ENCODE data around the gene SLMAP.

SLMAP gene

DNA sequence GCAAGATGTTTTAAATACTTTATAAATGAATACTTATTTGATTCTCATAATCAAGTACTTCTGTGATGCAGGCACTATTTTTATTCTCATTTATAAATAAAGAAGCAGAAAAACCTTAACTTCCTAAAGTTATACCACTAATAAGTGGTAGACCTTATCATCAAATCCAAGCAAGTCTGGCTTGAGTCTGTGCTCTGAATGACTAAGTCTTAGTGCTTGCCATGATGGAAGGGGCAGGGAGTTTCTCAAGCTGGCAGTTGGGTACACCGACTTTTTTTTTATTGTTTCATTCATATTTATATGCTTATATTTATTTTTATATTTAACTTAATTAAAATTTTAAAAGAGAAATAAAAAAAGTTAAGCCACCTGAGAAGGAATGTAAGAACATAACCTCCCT, 23.6 kb downstream of the SLMAP start:
- no peaks in the 10 kb centered on the region for H3K9me3 ChIP-seq (replicated peaks; ENCODE audit: low read length)
- no peaks in the 10 kb centered on the region for H3K27me3 ChIP-seq (ENCODE audit: control insufficient read depth, insufficient read depth, low read length)
- H3K4me1 ChIP-seq (ENCODE audit: control insufficient read depth, insufficient read depth, low read length), result no peaks in the 10 kb centered on the region
- no peak overlapping the region for H3K9ac ChIP-seq (ENCODE audit: low read depth, low read length)
- no peak overlapping the region for H3K4me2 ChIP-seq (ENCODE audit: low read length)
- H3K4me3 ChIP-seq (ENCODE audit: low read length), result no peak overlapping the region
- no peaks in the 10 kb centered on the region for H3K36me3 ChIP-seq (ENCODE audit: insufficient read depth, low read length)

DNA sequence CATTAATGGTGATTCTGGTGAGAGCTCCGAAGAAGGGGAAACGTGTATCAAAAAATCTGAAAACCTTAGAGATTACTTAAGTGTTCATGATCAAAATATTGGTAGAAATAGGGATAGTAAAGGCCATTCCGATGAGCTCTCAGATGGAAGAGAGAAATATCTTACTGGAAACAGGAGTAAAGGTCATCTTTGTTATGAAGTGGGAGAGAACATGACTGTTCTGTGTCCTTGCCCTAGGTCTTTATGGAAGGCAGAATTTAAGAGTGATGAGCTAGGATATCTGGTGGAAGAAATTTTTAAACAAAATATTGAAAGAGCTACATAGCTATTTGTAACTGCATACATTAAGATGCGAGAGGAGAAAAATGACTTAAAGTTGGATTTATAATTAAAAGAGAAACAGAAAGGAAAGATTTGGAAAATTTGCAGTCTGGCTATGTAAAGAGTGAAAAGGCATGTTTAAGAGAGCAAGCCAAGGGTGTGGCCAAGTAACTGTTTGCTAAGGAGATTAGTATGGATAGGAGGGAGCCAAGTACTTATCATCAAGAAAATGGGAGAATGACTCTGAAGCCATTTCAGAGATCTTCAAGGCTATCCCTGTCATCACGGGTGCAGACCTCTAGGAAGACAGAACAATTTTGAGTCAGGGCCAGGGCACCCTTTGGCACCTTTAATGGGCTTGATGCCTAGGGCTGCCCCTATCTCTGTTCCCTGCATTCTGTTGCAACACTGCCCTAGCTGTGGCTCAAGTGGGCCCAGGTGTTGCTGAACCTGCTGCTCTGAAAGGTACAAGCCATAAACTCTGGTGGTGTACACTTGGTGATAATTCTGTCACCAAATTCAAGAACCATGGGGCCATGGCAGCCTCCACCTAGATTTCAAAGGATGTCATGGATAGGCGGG, 27.3 kb downstream of the SLMAP start:
- no peak overlapping the region for H3K4me3 ChIP-seq (ENCODE audit: low read length)
- no peak overlapping the region for H3K4me2 ChIP-seq (ENCODE audit: low read length)
- no peak overlapping the region for H3K9ac ChIP-seq (ENCODE audit: low read depth, low read length)
- no peaks in the 10 kb centered on the region for H3K27me3 ChIP-seq (ENCODE audit: control insufficient read depth, insufficient read depth, low read length)
- H3K4me1 ChIP-seq (ENCODE audit: control insufficient read depth, insufficient read depth, low read length), result no peaks in the 10 kb centered on the region
- no peaks in the 10 kb centered on the region for H3K36me3 ChIP-seq (ENCODE audit: insufficient read depth, low read length)
- H3K9me3 ChIP-seq (replicated peaks; ENCODE audit: low read length), result no peaks in the 10 kb centered on the region

DNA sequence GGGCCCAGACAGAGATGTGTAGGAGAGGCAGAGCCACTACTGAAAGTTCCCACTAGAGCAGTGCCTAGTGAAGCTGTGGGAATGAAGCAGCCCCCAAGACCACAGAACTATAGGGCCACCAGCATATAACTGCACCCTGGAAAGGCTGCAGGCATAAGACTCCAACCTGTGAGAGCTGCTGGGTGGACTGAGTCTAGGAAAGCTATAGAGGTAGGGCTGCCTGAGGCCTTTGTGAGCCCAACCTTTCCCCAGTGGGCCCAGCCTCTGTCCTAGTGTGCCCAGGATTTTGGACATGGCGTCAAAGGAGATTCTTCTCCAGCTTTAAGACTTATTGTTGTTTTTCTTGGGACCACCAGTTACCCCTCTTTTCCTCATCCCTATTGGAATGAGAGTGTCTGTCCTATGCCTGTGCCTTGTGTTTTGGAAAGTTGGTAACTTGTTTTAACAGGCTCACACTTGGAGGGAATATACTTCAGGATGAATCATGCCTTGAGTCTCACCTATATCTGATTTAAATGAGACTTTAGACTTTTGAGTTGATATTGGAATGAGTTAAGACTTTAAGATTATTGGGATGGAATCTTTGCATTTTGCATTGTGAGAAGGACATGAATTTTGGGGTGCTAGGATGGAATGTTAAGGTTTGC, 28.1 kb downstream of the SLMAP start:
- no peaks in the 10 kb centered on the region for H3K9me3 ChIP-seq (replicated peaks; ENCODE audit: low read length)
- no peak overlapping the region for H3K4me2 ChIP-seq (ENCODE audit: low read length)
- H3K9ac ChIP-seq (ENCODE audit: low read depth, low read length), result no peak overlapping the region
- no peaks in the 10 kb centered on the region for H3K27me3 ChIP-seq (ENCODE audit: control insufficient read depth, insufficient read depth, low read length)
- H3K4me3 ChIP-seq (ENCODE audit: low read length), result no peak overlapping the region
- H3K4me1 ChIP-seq (ENCODE audit: control insufficient read depth, insufficient read depth, low read length), result peaks cover 2% of the 10 kb centered on the region
- H3K36me3 ChIP-seq (ENCODE audit: insufficient read depth, low read length), result no peaks in the 10 kb centered on the region

- peaks cover 4% of the 10 kb centered on the region for H3K4me1 ChIP-seq (ENCODE audit: control insufficient read depth, insufficient read depth, low read length)
- no peak overlapping the region for H3K4me2 ChIP-seq (ENCODE audit: low read length)
- H3K9ac ChIP-seq (ENCODE audit: low read depth, low read length), result no peak overlapping the region
- no peaks in the 10 kb centered on the region for H3K27me3 ChIP-seq (ENCODE audit: control insufficient read depth, insufficient read depth, low read length)
- no peak overlapping the region for H3K4me3 ChIP-seq (ENCODE audit: low read length)
- H3K9me3 ChIP-seq (replicated peaks; ENCODE audit: low read length), result no peaks in the 10 kb centered on the region
- H3K36me3 ChIP-seq (ENCODE audit: insufficient read depth, low read length), result no peaks in the 10 kb centered on the region
Measured at GRCh38 chr3:57785446-57785845, 29.3 kb downstream of the SLMAP start.

DNA sequence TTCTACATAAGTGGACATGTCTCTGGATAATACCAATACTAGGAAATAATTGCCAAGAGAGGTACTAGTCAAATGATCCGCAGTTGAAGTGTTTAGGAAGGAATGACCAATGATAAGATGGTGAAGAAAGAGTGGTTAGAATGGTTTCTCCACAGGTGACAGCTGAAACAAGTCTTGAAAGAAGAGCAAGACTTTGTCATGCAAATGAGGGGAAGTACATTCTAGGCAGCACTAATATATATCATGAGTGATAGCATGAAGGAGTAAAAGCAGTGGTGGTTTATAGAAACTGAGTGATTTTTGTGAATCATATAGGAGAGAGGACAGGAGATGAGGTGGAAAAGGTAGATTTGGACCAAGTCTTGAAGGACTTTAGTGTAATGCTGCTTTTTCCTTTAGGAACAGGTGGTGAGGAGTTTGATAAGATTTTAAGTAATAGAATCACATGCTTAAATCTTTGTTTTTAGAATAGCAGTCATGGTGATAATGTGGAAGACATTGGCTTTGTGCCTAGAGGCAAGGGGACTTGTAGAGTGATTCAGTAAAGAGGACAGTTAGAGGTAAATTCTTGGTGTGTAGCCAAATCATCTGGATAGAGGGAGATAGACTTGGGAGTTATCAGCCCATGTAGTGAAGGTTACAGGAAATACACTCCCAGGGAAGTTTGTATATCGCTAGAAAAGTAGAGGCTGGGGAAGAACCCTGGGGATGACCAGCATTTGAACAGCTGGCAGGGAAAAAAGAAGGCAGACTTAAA, 31.9 kb downstream of the SLMAP start:
- Histone ChIP-seq H3K4me3 (ENCODE audit: low read length) (no peak overlapping the region), H3K36me3 (ENCODE audit: insufficient read depth, low read length) (no peaks in the 10 kb centered on the region), H3K4me1 (ENCODE audit: control insufficient read depth, insufficient read depth, low read length) (peaks cover 4% of the 10 kb centered on the region), H3K9me3 (replicated peaks; ENCODE audit: low read length) (no peaks in the 10 kb centered on the region), H3K27me3 (ENCODE audit: control insufficient read depth, insufficient read depth, low read length) (no peaks in the 10 kb centered on the region), H3K4me2 (ENCODE audit: low read length) (no peak overlapping the region), H3K9ac (ENCODE audit: low read depth, low read length) (no peak overlapping the region)

- H3K9me3 ChIP-seq (replicated peaks; ENCODE audit: low read length), result no peaks in the 10 kb centered on the region
- no peak overlapping the region for H3K4me2 ChIP-seq (ENCODE audit: low read length)
- peaks cover 4% of the 10 kb centered on the region for H3K4me1 ChIP-seq (ENCODE audit: control insufficient read depth, insufficient read depth, low read length)
- no peaks in the 10 kb centered on the region for H3K27me3 ChIP-seq (ENCODE audit: control insufficient read depth, insufficient read depth, low read length)
- no peaks in the 10 kb centered on the region for H3K36me3 ChIP-seq (ENCODE audit: insufficient read depth, low read length)
- H3K4me3 ChIP-seq (ENCODE audit: low read length), result no peak overlapping the region
- no peak overlapping the region for H3K9ac ChIP-seq (ENCODE audit: low read depth, low read length)
Measured at GRCh38 chr3:57788624-57789018, 32.5 kb downstream of the SLMAP start.

- H3K4me3 ChIP-seq (ENCODE audit: low read length), result no peak overlapping the region
- peaks cover 18% of the 10 kb centered on the region for H3K4me1 ChIP-seq (ENCODE audit: control insufficient read depth, insufficient read depth, low read length)
Measured at GRCh38 chr3:57791245-57791644, 35.1 kb downstream of the SLMAP start.

GRCh38 chr3:57792198-57792597, 36.1 kb downstream of the SLMAP start:
- Histone ChIP-seq H3K4me1 (ENCODE audit: control insufficient read depth, insufficient read depth, low read length) (peaks cover 23% of the 10 kb centered on the region), H3K9me3 (replicated peaks; ENCODE audit: low read length) (no peaks in the 10 kb centered on the region), H3K36me3 (ENCODE audit: insufficient read depth, low read length) (no peaks in the 10 kb centered on the region), H3K9ac (ENCODE audit: low read depth, low read length) (no peak overlapping the region), H3K4me2 (ENCODE audit: low read length) (no peak overlapping the region), H3K27me3 (ENCODE audit: control insufficient read depth, insufficient read depth, low read length) (no peaks in the 10 kb centered on the region), H3K4me3 (ENCODE audit: low read length) (no peak overlapping the region)

More at GRCh38 chr3:57791245-57791644, 35.1 kb downstream of the SLMAP start:
- Histone ChIP-seq H3K36me3 (ENCODE audit: insufficient read depth, low read length) (no peaks in the 10 kb centered on the region), H3K27me3 (ENCODE audit: control insufficient read depth, insufficient read depth, low read length) (no peaks in the 10 kb centered on the region), H3K4me2 (ENCODE audit: low read length) (no peak overlapping the region), H3K9ac (ENCODE audit: low read depth, low read length) (no peak overlapping the region), H3K9me3 (replicated peaks; ENCODE audit: low read length) (no peaks in the 10 kb centered on the region)

GRCh38 chr3:57793737-57794187, 37.7 kb downstream of the SLMAP start:
- Histone ChIP-seq H3K4me2 (ENCODE audit: low read length) (peak overlapping the region; percentile 27), H3K36me3 (ENCODE audit: insufficient read depth, low read length) (no peaks in the 10 kb centered on the region), H3K4me1 (ENCODE audit: control insufficient read depth, insufficient read depth, low read length) (peaks cover 23% of the 10 kb centered on the region)

DNA sequence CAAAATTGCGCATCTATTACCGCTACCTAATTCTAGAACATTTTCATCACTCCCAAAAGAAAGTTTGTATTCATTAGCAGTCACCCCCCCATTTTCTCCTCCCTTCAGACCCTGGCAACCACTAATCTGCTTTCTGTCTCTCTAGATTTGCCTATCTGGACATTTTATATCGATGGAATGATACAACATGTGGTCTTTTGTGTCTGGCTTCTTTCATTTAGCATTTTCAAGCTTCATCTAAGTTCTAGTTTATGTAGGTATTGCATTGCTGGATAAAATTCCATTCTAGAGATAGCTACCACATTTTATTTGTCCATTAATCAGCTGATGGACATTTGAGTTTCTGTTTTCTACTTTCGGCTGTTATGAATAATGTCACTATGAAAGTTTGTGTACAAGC, 38.4 kb downstream of the SLMAP start:
- Histone ChIP-seq H3K36me3 (ENCODE audit: insufficient read depth, low read length) (no peaks in the 10 kb centered on the region), H3K9ac (ENCODE audit: low read depth, low read length) (no peak overlapping the region), H3K27me3 (ENCODE audit: control insufficient read depth, insufficient read depth, low read length) (no peaks in the 10 kb centered on the region), H3K4me3 (ENCODE audit: low read length) (no peak overlapping the region), H3K4me2 (ENCODE audit: low read length) (no peak overlapping the region), H3K4me1 (ENCODE audit: control insufficient read depth, insufficient read depth, low read length) (peaks cover 19% of the 10 kb centered on the region), H3K9me3 (replicated peaks; ENCODE audit: low read length) (no peaks in the 10 kb centered on the region)

More at GRCh38 chr3:57793737-57794187, 37.7 kb downstream of the SLMAP start:
- no peaks in the 10 kb centered on the region for H3K9me3 ChIP-seq (replicated peaks; ENCODE audit: low read length)
- H3K9ac ChIP-seq (ENCODE audit: low read depth, low read length), result no peak overlapping the region
- no peak overlapping the region for H3K4me3 ChIP-seq (ENCODE audit: low read length)
- H3K27me3 ChIP-seq (ENCODE audit: control insufficient read depth, insufficient read depth, low read length), result no peaks in the 10 kb centered on the region

GRCh38 chr3:57794951-57795350, 38.8 kb downstream of the SLMAP start:
- no peaks in the 10 kb centered on the region for H3K36me3 ChIP-seq (ENCODE audit: insufficient read depth, low read length)
- no peak overlapping the region for H3K9ac ChIP-seq (ENCODE audit: low read depth, low read length)
- H3K4me1 ChIP-seq (ENCODE audit: control insufficient read depth, insufficient read depth, low read length), result peaks cover 19% of the 10 kb centered on the region
- no peak overlapping the region for H3K4me3 ChIP-seq (ENCODE audit: low read length)
- H3K4me2 ChIP-seq (ENCODE audit: low read length), result no peak overlapping the region
- no peaks in the 10 kb centered on the region for H3K27me3 ChIP-seq (ENCODE audit: control insufficient read depth, insufficient read depth, low read length)
- H3K9me3 ChIP-seq (replicated peaks; ENCODE audit: low read length), result no peaks in the 10 kb centered on the region

All from skeletal muscle satellite cell (primary cell).